ENCODE measurements around the gene IGFBP3. TPM values are rescaled to one million over a fixed set of nuclear protein-coding genes. Genes with fewer than 3 reads are reported as not detected.

The IGFBP3 gene
- total and polyA plus RNA-seq, 2 of the 13 experiments (the other 11 are each of a cell fraction or from before 2014, with no cell fraction given), result 57.5 TPM; not detected in 1

GRCh38 chr7:45893374-45893995, 27.6 kb downstream of the IGFBP3 start (continued):
- TF ChIP-seq ZNF318 (CRISPR knock-in tag; IDR thresholded peaks at IDR 0.05) (no peak), ZNF678 (CRISPR knock-in tag; IDR thresholded peaks at IDR 0.05) (no peak), ZNF576 (CRISPR knock-in tag; IDR thresholded peaks at IDR 0.05) (no peak), NFKBIZ (CRISPR knock-in tag; IDR thresholded peaks at IDR 0.05) (no peak; the same call in 1 of the 2 replicates), ZNF280B (CRISPR knock-in tag; IDR thresholded peaks at IDR 0.05; ENCODE audit: borderline replicate concordance) (no peak), DNMT1 (CRISPR knock-in tag; IDR thresholded peaks at IDR 0.05) (no peak), MIER3 (CRISPR knock-in tag; IDR thresholded peaks at IDR 0.05; ENCODE audit: borderline replicate concordance) (no peak), PCBP1 (IDR thresholded peaks at IDR 0.05; ENCODE audit: borderline replicate concordance, low read depth, low read length) (no peak), SIN3B (IDR thresholded peaks at IDR 0.05; ENCODE audit: low read length) (no peak), ZNF253 (CRISPR knock-in tag; IDR thresholded peaks at IDR 0.05; ENCODE audit: borderline replicate concordance) (no peak), ZNF264 (CRISPR knock-in tag; IDR thresholded peaks at IDR 0.05) (peak; percentile 18; the same call in 1 of the 2 replicates), HMGXB3 (CRISPR knock-in tag; IDR thresholded peaks at IDR 0.05; ENCODE audit: borderline replicate concordance) (peak; percentile 37; the same call in 1 of the 2 replicates), AGO1 (IDR thresholded peaks at IDR 0.05; ENCODE audit: low read depth, low read length, poor library complexity, severe bottlenecking) (no peak), RAD51 (IDR thresholded peaks at IDR 0.05; ENCODE audit: borderline replicate concordance) (no peak)

Data from HepG2 (cell line).